ENCODE results near the gene DGCR2.
"Not testable (repeated sequence)": the region's sequence is repeated elsewhere in the genome, so short reads cannot be mapped to it uniquely, and the experiment has no call there.

DGCR2 gene

DNA sequence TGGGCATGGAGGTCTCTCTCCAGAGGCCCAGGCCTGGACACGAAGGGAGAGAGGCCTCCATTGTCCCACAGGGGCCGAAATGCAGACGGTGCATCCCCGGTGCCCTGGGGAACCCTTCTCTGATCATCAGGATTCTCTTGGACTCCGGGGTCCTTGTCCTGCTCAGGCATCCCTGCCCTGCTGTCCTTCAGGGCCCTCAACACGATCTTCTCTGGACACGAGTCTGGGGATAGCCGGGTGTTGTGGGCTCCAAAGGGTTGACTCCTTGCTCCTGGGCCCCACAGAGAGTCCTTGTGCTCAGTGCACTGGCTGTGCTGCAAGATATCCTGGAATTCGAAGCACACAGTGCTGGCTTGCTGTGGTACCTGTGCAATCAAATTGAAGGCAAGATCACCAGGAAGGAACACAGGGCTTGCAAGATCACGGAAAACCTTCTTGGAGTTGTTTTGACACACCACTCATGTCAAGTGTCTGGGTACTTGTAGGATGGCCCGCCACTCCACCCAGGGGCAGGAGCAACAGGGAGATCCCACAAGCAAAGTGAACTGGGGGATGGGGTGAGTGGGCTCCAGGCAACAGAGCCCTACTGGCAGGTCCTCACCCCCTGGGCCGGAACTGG lies 124.8 kb downstream of the DGCR2 start:
- DNase-seq, result no peak

DNA sequence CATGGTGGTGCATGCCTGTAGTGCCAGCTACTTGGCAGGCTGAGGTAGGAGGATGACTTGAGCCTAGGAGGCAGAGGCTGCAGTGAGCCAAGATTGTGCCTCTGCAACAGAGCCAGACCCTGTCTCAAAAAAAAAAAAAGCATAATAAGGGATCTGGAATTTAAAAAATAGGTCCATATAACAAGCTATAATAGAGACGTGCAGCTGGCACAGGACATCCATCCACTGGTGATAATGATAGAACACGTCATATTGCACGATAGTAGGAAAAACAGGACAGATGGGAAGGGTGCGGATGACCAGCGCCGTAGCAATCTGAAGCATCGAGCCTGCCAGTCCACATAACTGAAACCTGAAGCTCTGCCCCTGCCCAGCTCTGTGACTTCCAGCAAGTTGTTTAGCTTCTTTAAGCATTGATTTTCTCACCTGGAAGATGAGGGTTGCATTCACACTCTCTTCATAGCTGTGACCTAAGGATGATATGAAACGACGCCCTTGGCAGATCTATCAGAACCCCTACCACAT lies 125.8 kb downstream of the DGCR2 start:
- DNase-seq, result no peak

DNA sequence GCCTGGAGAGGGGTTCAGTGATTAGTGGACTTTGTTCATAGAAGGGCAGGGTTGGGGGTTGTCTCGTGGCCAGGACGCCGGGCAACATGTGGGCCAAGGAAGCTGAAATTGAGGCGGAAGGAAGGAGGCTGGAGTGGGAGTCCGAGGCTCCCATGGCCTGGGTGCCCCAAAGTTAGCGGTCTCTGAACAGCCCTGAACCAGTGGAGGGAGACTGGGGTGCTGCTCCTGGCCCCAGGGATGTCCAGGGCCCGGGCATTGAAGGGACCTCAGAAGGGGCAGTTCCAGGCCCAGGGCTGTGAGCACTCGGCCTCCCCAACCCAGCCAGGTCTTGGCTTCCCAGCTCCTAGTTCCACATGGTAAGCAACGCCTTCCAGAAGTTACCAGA lies 126.9 kb downstream of the DGCR2 start:
- DNase-seq, result no peak

DNA sequence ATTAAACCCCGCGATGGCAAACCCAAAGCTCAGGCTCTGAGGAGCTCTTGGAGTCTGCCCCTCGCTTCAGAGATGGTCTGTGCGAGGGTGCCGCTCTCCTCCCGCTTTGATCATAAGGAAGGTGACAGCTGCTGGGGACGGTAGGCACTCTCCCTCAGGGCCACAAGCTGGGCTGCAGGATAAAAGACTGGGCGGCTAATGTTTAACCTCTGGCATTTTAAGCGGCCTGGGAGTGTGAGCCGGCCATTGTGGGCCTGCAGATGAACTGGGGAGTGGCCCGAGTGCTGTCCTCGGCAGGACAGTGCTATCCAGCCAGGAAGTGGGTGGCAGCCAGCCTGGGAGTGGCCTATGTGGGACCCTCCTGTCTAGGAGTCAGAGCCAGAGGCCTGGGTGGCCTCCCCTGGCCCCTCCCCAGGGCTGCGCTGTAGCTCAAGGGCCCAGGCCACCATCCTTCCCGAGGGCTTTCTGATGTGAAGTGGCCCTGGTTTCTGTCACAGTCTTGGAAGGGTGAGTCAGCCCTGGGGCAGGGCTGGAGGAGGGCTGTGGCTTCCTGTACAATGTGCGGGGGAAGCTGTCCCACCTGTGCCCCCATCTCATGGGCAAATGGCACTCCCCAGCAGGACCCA lies 127.4 kb downstream of the DGCR2 start:
- DNase-seq, result no peak

DNA sequence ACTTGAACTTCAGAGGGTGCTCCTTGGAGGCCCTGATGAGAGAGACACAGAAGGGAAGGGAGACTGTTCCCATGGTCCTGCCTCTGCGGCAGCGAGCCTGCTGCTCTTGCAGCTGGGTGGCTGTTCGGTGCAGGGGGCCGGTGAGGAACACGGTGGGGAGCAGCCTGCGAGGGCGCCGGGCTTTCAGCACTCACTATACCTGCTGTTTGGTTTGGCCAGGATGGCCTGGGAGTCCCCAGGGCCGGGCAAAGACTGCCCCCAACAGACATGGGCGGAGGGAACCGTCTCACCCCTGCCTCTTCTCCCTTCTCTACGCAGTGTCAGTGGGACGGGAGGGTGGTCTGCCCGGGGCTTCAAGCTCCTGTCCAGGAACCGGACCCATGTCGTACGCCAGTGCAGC lies 128.2 kb downstream of the DGCR2 start:
- no peak for DNase-seq

DNA sequence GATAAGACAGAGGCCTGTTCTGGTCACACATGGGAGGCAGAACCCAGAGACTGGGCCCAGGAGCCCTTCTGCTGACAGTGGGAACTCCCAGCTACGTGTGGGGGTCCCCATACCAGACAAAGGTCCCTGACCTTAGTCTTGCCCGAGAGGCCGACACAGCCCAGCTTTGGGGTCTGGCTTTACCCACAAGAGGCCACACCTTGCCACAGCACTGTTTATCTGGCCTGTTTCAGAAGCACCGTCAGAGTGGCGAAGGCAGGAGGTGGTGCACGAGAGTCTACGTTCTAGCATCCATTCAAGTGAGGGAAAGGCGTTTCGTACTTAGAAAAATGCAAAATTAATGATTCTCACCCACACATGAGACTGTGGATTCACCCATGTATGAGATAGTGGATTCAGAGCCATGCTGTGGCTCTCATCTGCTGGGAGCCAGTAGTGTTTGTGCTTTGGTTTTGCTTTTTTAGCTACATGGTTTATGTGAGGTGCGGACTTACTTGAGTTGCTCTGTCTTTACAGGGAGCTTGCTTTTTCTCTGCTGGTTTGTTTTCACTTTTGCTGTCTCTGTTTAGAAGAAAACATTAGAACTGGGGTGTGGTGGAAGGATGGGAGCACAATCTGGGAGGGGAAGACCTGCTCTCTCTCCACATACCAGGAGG lies 129.5 kb downstream of the DGCR2 start:
- DNase-seq, result no peak

DNA sequence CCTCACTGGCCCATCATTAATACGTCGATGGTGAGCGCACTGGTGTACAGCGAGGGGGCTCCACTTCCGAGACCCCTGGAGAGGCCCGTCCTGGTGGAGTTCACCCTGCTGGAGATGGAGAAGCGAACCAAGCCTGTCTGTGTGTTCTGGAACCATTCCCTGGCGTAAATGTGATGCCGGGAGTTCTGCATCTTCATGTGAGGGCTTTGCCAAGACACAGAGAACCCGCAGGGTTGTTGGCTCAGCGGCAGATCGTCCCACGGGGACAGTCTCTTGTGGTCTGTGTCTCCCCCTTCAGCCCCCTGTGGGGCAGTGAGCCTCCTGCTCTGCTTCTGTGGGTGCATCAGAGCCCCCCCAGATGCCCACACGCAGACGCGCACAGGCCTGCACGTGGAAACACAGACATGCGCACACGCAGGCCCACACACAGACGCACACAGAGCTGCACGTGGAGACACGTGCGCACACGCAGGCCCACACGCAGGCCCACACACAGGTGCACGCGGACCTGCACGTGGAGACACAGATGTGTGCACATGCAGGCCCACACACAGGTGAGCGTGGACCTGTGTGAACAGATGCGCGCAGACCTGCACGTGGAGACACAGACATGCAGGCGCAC lies 130.3 kb downstream of the DGCR2 start:
- DNase-seq, result no peak

DNA sequence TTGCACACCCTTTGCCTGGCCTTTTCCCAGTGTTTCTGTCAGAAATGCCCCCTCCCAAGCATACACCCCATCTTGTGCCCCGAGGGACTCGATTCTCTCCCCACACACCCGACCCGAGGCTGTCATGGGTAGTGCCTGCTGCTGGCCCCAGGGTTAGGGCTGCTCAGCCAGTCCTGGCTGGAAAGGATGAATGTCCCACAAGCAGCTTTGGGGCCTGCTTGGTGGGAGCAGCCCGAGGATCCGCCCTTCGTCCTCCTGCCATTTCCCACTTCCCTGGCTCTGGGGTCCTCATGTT lies 131.1 kb downstream of the DGCR2 start:
- DNase-seq, result no peak

DNA sequence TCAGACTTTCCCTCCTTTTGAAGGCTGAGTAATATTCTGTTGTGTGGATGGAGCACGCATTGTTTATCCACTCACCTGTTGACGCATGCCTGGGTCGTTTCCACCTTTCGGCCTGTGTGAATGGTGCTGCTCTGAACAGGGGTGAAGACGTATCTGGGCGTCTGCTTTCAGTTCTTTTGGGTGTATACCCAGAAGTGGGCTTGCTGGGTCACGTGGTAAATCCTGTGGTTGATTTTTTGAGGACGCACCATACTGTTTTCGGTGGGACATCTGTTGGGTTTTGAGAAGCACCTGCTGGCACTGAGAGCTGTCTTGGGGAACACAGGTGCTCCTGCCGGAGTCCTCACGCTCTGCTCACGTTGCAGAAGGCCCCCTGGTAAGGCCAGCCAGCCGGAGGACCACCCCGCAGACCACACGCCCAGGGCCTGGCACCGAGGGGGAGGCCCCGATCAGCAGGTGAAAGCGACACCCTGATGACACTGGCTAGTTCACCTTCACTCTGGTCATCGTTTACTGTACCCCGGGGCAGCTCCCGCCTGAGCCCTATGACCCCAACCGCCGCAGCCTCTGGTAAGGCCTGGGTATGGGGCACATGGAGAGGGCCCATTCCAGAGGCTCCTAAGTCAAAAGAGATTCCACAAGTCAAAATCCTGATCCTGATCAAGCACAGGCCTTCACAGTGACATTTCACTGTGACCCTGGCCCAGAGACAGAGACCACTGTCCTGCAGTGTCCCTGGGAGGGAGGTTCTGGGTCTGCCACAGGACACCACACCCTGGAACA lies 131.7 kb downstream of the DGCR2 start:
- DNase-seq, result no peak

DNA sequence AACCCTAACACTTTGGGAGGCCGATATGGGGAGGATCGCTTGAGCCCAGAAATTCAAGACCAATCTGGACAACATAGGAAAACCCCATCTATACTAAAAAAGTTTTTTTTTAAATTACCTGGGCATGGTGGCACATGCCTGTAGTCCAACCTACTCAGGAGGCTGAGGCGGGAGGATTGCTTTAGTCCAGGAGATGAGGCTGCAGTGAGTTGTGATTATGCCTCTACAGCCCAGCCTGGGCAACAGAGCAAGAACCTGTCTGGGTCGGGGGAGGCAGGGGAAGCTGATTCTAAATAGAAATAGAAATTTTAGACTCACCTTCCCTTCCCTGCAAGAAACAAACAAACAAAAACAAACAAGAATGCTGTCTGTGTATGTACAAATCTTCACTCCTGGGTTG lies 133.3 kb downstream of the DGCR2 start:
- DNase-seq, result no peak

DNA sequence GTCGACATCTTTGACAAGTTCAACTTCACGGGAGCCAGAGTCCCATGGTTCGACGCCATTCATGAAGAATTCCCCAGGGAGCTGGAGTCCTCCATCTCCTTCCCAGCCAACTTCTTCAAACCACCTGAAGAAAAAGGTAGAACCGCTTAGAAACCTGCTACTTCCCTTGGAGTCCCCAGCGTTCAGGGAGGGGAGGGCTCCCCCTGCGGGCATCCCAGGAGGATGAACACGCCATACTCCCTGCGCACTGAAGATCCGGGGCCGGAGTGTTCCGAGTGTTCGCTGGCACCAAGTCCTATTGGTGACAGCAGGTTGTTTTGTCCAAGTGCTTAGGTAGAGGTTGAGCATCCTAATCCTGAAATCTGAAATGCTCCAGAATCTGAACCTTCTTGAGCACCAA lies 134.4 kb downstream of the DGCR2 start:
- DNase-seq, result peak in 1 of 3 donors; percentile 34

DNA sequence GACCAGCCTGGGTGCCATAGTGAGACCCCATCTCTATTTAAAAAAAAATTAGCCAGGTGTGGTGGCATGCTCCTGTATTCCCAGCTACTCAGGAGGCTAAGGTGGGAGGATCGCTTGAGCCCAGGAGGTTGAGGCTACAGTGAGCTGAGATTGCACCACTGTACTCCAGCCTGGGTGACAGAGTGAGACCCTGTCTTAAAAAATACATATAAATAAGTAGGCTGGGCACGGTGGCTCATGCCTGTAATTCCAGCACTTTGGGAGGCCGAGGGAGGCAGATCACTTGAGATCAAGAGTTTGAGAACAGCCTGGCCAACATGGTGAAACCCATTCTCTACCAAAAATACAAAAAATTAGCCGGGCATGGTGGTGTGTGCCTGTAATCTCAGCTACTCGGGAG lies 135.1 kb downstream of the DGCR2 start:
- DNase-seq, result not testable (repeated sequence)

All from suppressor macrophage treated with lipopolysaccharide for 1 hour (primary cell).